H9 (cell line): ENCODE results near the gene ACOT7. TPM values are rescaled to one million over a fixed set of nuclear protein-coding genes. Genes with fewer than 3 reads are reported as not detected.

ENCODE experiments used
- DNase-seq: peaks from one replicate; pipeline ENCODE4 v3.0.0-alpha.2; 2017
- H2AFZ ChIP-seq: one replicate; pipeline ENCODE4 v1.6.1; 2013; ENCODE audit warnings: mild to moderate bottlenecking, low read length, control low read depth, moderate library complexity
- H2AK5ac ChIP-seq: 2 replicates; pipeline ENCODE4 v1.6.1; 2013; ENCODE audit warnings: low read length, control low read depth, mixed read lengths; ENCODE audit not compliant: insufficient read length
- H2BK120ac ChIP-seq: one replicate; pipeline ENCODE4 v1.6.1; 2013; ENCODE audit warnings: low read depth, mild to moderate bottlenecking, low read length, control low read depth, inconsistent platforms; ENCODE audit not compliant: poor library complexity, severe bottlenecking
- H2BK12ac ChIP-seq: 2 replicates; pipeline ENCODE4 v1.6.1; 2013; ENCODE audit warnings: low read length, control low read depth, mixed read lengths, low read depth; ENCODE audit not compliant: insufficient read length
- H2BK15ac ChIP-seq: 2 replicates; pipeline ENCODE4 v1.6.1; 2013; ENCODE audit warnings: low read depth, low read length, control low read depth
- H2BK20ac ChIP-seq: one replicate; pipeline ENCODE4 v1.6.1; 2013; ENCODE audit warnings: low read depth, mild to moderate bottlenecking, low read length, control low read depth, inconsistent platforms; ENCODE audit not compliant: poor library complexity, severe bottlenecking
- H2BK5ac ChIP-seq: 2 replicates; pipeline ENCODE4 v1.6.1; 2013; ENCODE audit warnings: low read length, control low read depth, mixed read lengths; ENCODE audit not compliant: insufficient read length
- H3K14ac ChIP-seq: 2 replicates; pipeline ENCODE4 v1.6.1; 2013; ENCODE audit warnings: low read length, control low read depth; ENCODE audit not compliant: insufficient read depth
- H3K18ac ChIP-seq: 2 replicates; pipeline ENCODE4 v1.6.1; 2013; ENCODE audit warnings: low read depth, mild to moderate bottlenecking, mixed read lengths, low read length, control low read depth; ENCODE audit not compliant: insufficient read length
- H3K23ac ChIP-seq: 2 replicates; pipeline ENCODE4 v1.6.1; 2013; ENCODE audit warnings: low read length, control low read depth, mixed read lengths, low read depth; ENCODE audit not compliant: insufficient read length
- H3K23me2 ChIP-seq: 2 replicates; pipeline ENCODE4 v1.6.1; 2013; ENCODE audit warnings: low read depth, mild to moderate bottlenecking, mixed read lengths, low read length, control low read depth; ENCODE audit not compliant: insufficient read length, poor library complexity, severe bottlenecking
- H3K27ac ChIP-seq: 2 replicates; pipeline ENCODE4 v1.5.1; 2013; ENCODE audit warnings: low read length, control low read depth, mixed read lengths, low read depth; ENCODE audit not compliant: insufficient read length
- H3K27me3 ChIP-seq: 2 replicates; pipeline ENCODE4 v1.6.1; 2013; ENCODE audit warnings: low read length, control low read depth, inconsistent platforms; ENCODE audit not compliant: insufficient read depth
- H3K4ac ChIP-seq: 2 replicates; pipeline ENCODE4 v1.6.1; 2013; ENCODE audit warnings: low read depth, mild to moderate bottlenecking, control low read depth, inconsistent platforms, low read length, moderate library complexity
- H3K4me1 ChIP-seq: 2 replicates; pipeline ENCODE4 v1.6.1; 2013; ENCODE audit warnings: low read length, control low read depth, inconsistent platforms; ENCODE audit not compliant: insufficient read depth
- H3K4me2 ChIP-seq: 2 replicates; pipeline ENCODE4 v1.6.1; 2013; ENCODE audit warnings: low read length, control low read depth, mixed read lengths; ENCODE audit not compliant: insufficient read length, insufficient read depth
- H3K56ac ChIP-seq: 2 replicates; pipeline ENCODE4 v1.6.1; 2013; ENCODE audit warnings: low read depth, mild to moderate bottlenecking, mixed read lengths, low read length, control low read depth; ENCODE audit not compliant: insufficient read length
- H3K79me1 ChIP-seq: 2 replicates; pipeline ENCODE4 v1.6.1; 2013; ENCODE audit warnings: low read depth, mild to moderate bottlenecking, moderate library complexity, low read length, control low read depth, inconsistent platforms; ENCODE audit not compliant: insufficient read depth, poor library complexity, severe bottlenecking
- H3K79me2 ChIP-seq: 2 replicates; pipeline ENCODE4 v1.6.1; 2013; ENCODE audit warnings: low read length, control low read depth, inconsistent platforms; ENCODE audit not compliant: insufficient read depth
- H3K9ac ChIP-seq: 2 replicates; pipeline ENCODE4 v1.6.1; 2013; ENCODE audit warnings: low read length, control low read depth, mixed read lengths; ENCODE audit not compliant: insufficient read length; ENCODE audit errors: extremely low read depth
- H3K9me3 ChIP-seq: one replicate; pipeline ENCODE4 v1.6.1; 2013; ENCODE audit warnings: low read depth, low read length, inconsistent platforms; ENCODE audit not compliant: control insufficient read depth
- H3T11ph ChIP-seq: one replicate; pipeline ENCODE4 v1.6.1; 2013; ENCODE audit warnings: mild to moderate bottlenecking, low read length, control low read depth, inconsistent platforms
- H4K20me1 ChIP-seq: one replicate; pipeline ENCODE4 v1.6.1; 2013; ENCODE audit not compliant: control insufficient read depth, insufficient read length, insufficient read depth
- H4K5ac ChIP-seq: 2 replicates; pipeline ENCODE4 v1.6.1; 2013; ENCODE audit warnings: low read depth, mild to moderate bottlenecking, mixed read lengths, low read length, control low read depth; ENCODE audit not compliant: insufficient read length
- H4K8ac ChIP-seq: replicated peaks from 2 replicates; pipeline ENCODE4 v1.6.1; 2013; ENCODE audit warnings: low read length, control low read depth, mixed read lengths, low read depth; ENCODE audit not compliant: insufficient read length
- H4K91ac ChIP-seq: 2 replicates; pipeline ENCODE4 v1.6.1; 2013; ENCODE audit warnings: low read depth, mild to moderate bottlenecking, moderate library complexity, mixed read lengths, low read length, control low read depth; ENCODE audit not compliant: insufficient read length
- H3K27ac Mint-ChIP-seq, 3 experiments: 2 replicates in 2 of 3; 3 replicates in 1 of 3; pipeline ENCODE4 v1.8.0; 2020 to 2021; ENCODE audit warnings: mixed read lengths in 3 of 3, mild to moderate bottlenecking in 1 of 3, moderate library complexity in 1 of 3
- H3K27me3 Mint-ChIP-seq: 2 replicates; pipeline ENCODE4 v1.8.0; 2021; ENCODE audit warnings: low read depth, mild to moderate bottlenecking, moderate library complexity, mixed read lengths
- H3K36me3 Mint-ChIP-seq, 3 experiments: 2 replicates in 2 of 3; 3 replicates in 1 of 3; pipeline ENCODE4 v1.8.0; 2020 to 2021; ENCODE audit warnings: low read depth in 3 of 3, mixed read lengths in 3 of 3; ENCODE audit not compliant: insufficient read depth in 1 of 3
- H3K4me1 Mint-ChIP-seq, 2 experiments: 2 replicates each; pipeline ENCODE4 v1.8.0; 2020; ENCODE audit warnings: mixed read lengths in 2 of 2
- H3K4me3 Mint-ChIP-seq, 2 experiments: 2 replicates in 1 of 2; 3 replicates in 1 of 2; pipeline ENCODE4 v1.8.0; 2020 to 2021; ENCODE audit warnings: mild to moderate bottlenecking in 2 of 2, mixed read lengths in 2 of 2, moderate library complexity in 1 of 2
- H3K9me3 Mint-ChIP-seq, 2 experiments: 2 replicates in 1 of 2; 3 replicates in 1 of 2; pipeline ENCODE4 v1.8.0; 2020; ENCODE audit warnings: mild to moderate bottlenecking in 2 of 2, mixed read lengths in 2 of 2, moderate library complexity in 1 of 2
- CTCF ChIP-seq: fragments of 200-600 bp; sonication (generic); conservative IDR thresholded peaks from 3 replicates; pipeline ENCODE4 v1.8.0; 2021; ENCODE audit warnings: antibody characterized with exemption, mild to moderate bottlenecking
- WGBS: extraction: QIAGEN DNeasy Blood & Tissue Kit; methylation state at CpG from one replicate; pipeline ENCODE4 v1.1.7; 2013; ENCODE audit warnings: missing lambda C conversion rate, low lambda C conversion rate, mixed read lengths; ENCODE audit not compliant: insufficient read length; ENCODE audit errors: extremely low coverage; 5-methylcytosine and 5-hydroxymethylcytosine counted together
- total RNA-seq: library from RNA; stranded (reverse); gene quantifications from 2 replicates; pipeline ENCODE4 v1.2.1, GENCODE V29; 2021

ACOT7 gene
- total RNA-seq, 1 experiment from 2014 or later = 87.4 TPM

- H3K27ac ChIP-seq = no peak overlapping the region
These were observed 116.6 kb downstream of the ACOT7 start for GRCh38 chr1:6276811-6277555.

More at GRCh38 chr1:6276811-6277555, 116.6 kb downstream of the ACOT7 start:
- H3K23me2 ChIP-seq = no peaks in the 10 kb centered on the region
- H2AK5ac ChIP-seq = no peak overlapping the region
- 0 out of 2 replicates have a peak, but pooled peaks cover 4% of the 10 kb centered on the region for H3K4me1 ChIP-seq
- H3K9me3 ChIP-seq = no peaks in the 10 kb centered on the region
- H2BK5ac ChIP-seq = no peak overlapping the region
- no peak overlapping the region for H4K5ac ChIP-seq
- Mint-ChIP-seq H3K27me3 (no peaks in the 10 kb centered on the region; the same call in 1 of the 2 replicates), H3K4me3 (0 out of 5 replicates have a peak overlapping the region, but pooled peaks of 1 of the 2 experiments have one; percentile 28), H3K36me3 (peaks cover 5 to 10% (median 7%) of the 10 kb centered on the region in 3 experiments; a peak in 4 of 7 replicates), H3K4me1 (peaks cover 28 to 44% of the 10 kb centered on the region in 2 experiments), H3K27ac (peak overlapping the region in 1 of 3 experiments; percentile 53; a peak in 2 of 7 replicates), H3K9me3 (no peaks in the 10 kb centered on the region)
- H3K4ac ChIP-seq = no peak overlapping the region
- no peak overlapping the region for H3K14ac ChIP-seq
- no peaks in the 10 kb centered on the region for H3K79me2 ChIP-seq
- H2BK15ac ChIP-seq = no peak overlapping the region
- no peak for DNase-seq
- H3K23ac ChIP-seq = no peak overlapping the region
- H2BK20ac ChIP-seq = no peak overlapping the region
- H3K56ac ChIP-seq = no peak overlapping the region
- no peak overlapping the region for H2BK12ac ChIP-seq
- no CpG with 5 or more reads among the region's 20 CpGs for WGBS
- H2BK120ac ChIP-seq = no peak overlapping the region
- H3T11ph ChIP-seq = no peak overlapping the region
- no peak overlapping the region for H4K8ac ChIP-seq
- no peak overlapping the region for H3K9ac ChIP-seq
- H3K18ac ChIP-seq = no peak overlapping the region
- H2AFZ ChIP-seq = no peak overlapping the region
- H3K27me3 ChIP-seq = no peaks in the 10 kb centered on the region
- H4K91ac ChIP-seq = no peak overlapping the region
- no peaks in the 10 kb centered on the region for H3K79me1 ChIP-seq
- H4K20me1 ChIP-seq = peaks cover 3% of the 10 kb centered on the region
- no peak overlapping the region for H3K4me2 ChIP-seq
- no peak for TF ChIP-seq CTCF
